Measurements from ENCODE around the gene TDRD12. TPM values are rescaled to one million over a fixed set of nuclear protein-coding genes. Genes with fewer than 3 reads are reported as not detected.

The TDRD12 gene
- total and polyA plus RNA-seq, 2 donors (not counting 1 experiment from before 2014, with no cell fraction given) = 0.17 TPM; not detected in 1

GRCh38 chr19:32876919-32877285, 157.3 kb downstream of the TDRD12 start:
- Histone ChIP-seq H3K79me2 (ENCODE audit: control insufficient read depth, insufficient read depth, low read length) (no peaks in the 10 kb centered on the region), H3K27ac (ENCODE audit: insufficient read depth, low read length) (no peak overlapping the region)

More at GRCh38 chr19:32876919-32877285, 157.3 kb downstream of the TDRD12 start:
- H3K36me3 ChIP-seq (ENCODE audit: control insufficient read depth, insufficient read depth, low read length) = no peaks in the 10 kb centered on the region
- H3K9me3 ChIP-seq (ENCODE audit: control insufficient read depth, insufficient read depth, low read depth, low read length) = no peaks in the 10 kb centered on the region
- H3K4me3 ChIP-seq (replicated peaks in 1 of 4; ENCODE audit: control extremely low read depth in 1 of 4, insufficient read depth in 1 of 4, low read depth in 3 of 4, low read length in 4 of 4) = no peak overlapping the region
- no peaks in the 10 kb centered on the region for H3K27me3 ChIP-seq (ENCODE audit: control insufficient read depth, insufficient read depth, low read length)
- H2AFZ ChIP-seq (ENCODE audit: low read length) = no peak overlapping the region
- DNase-seq (ENCODE audit: low read depth in 2 of 2) = peak in 1 of 2 donors; percentile 63
- no peak overlapping the region for H3K9ac ChIP-seq (ENCODE audit: insufficient read depth, low read length)
- TF ChIP-seq CTCF (conservative IDR thresholded peaks at IDR 0.05 in 1 of 2, IDR thresholded peaks at IDR 0.05 in 1 of 2; ENCODE audit: low read depth in 1 of 2, low read length in 2 of 2) = no peak
- TF ChIP-seq EZH2 (IDR thresholded peaks at IDR 0.05; ENCODE audit: low read length, missing control alignments) = no peak
- no peaks in the 10 kb centered on the region for H3K4me1 ChIP-seq (ENCODE audit: control insufficient read depth, extremely low read depth, insufficient read depth, low read length)
- no peak overlapping the region for H3K4me2 ChIP-seq (ENCODE audit: extremely low read depth, insufficient read depth, low read length)
- no peaks in the 10 kb centered on the region for H4K20me1 ChIP-seq (ENCODE audit: control insufficient read depth, extremely low read depth, insufficient read depth, low read length)

Other genes with a start within 250 kb of the TDRD12 start
- 93.7 and 107 TPM in 2 replicates for gene PDCD5, start 138.6 kb upstream of the TDRD12 start, total RNA-seq
- gene PDCD5, start 138.6 kb upstream of the TDRD12 start, polyA plus RNA-seq = 115 and 117 TPM in 2 replicates
- gene ANKRD27, start 44.6 kb upstream of the TDRD12 start, total RNA-seq = 33.1 and 38.3 TPM in 2 replicates
- gene ANKRD27, start 44.6 kb upstream of the TDRD12 start, polyA plus RNA-seq = 24.5 and 29.7 TPM in 2 replicates
- gene RGS9BP, start 43.9 kb upstream of the TDRD12 start, total RNA-seq = 0.51 and 0.66 TPM in 2 replicates
- 0.03 and 0.09 TPM in 2 replicates for gene RGS9BP, start 43.9 kb upstream of the TDRD12 start, polyA plus RNA-seq
- 5.4 and 7.8 TPM in 2 replicates for gene NUDT19, start 27.9 kb upstream of the TDRD12 start, total RNA-seq
- gene NUDT19, start 27.9 kb upstream of the TDRD12 start, polyA plus RNA-seq = 8.2 and 9.4 TPM in 2 replicates
- 0.17 and 0.26 TPM in 2 replicates for gene SLC7A9, start 150.0 kb downstream of the TDRD12 start, total RNA-seq
- 0.08 TPM in 1 of 2 replicates, not detected in the other for gene SLC7A9, start 150.0 kb downstream of the TDRD12 start, polyA plus RNA-seq

Measured in fibroblast of lung (primary cell).